Mesendoderm (in vitro differentiated cells): Measurements from ENCODE around the gene CCDC192.
"Not testable (repeated sequence)": the region's sequence is repeated elsewhere in the genome, so short reads cannot be mapped to it uniquely, and the experiment has no call there.

ENCODE experiments used
- DNase-seq: peaks from one replicate; pipeline ENCODE4 v3.0.0; 2013
- H2AK5ac ChIP-seq: 2 replicates; pipeline ENCODE4 v1.6.1; 2013; ENCODE audit warnings: low read length, inconsistent platforms
- H2BK120ac ChIP-seq: 2 replicates; pipeline ENCODE4 v1.6.1; 2013; ENCODE audit warnings: low read depth, mild to moderate bottlenecking, low read length, moderate library complexity, mixed read lengths
- H2BK15ac ChIP-seq: replicated peaks from 2 replicates; pipeline ENCODE4 v1.6.1; 2013; ENCODE audit warnings: low read depth, mild to moderate bottlenecking, moderate library complexity
- H2BK5ac ChIP-seq: 2 replicates; pipeline ENCODE4 v1.6.1; 2013; ENCODE audit warnings: low read length, inconsistent platforms
- H3K18ac ChIP-seq: 2 replicates; pipeline ENCODE4 v1.6.1; 2013; ENCODE audit warnings: mild to moderate bottlenecking, low read length, mixed read lengths
- H3K23ac ChIP-seq: one replicate; pipeline ENCODE4 v1.6.1; 2013; ENCODE audit warnings: low read length
- H3K27ac ChIP-seq: 2 replicates; pipeline ENCODE4 v1.5.1; 2013; ENCODE audit warnings: low read depth, mild to moderate bottlenecking, inconsistent platforms, low read length, moderate library complexity
- H3K27me3 ChIP-seq: 2 replicates; pipeline ENCODE4 v1.6.1; 2013; ENCODE audit warnings: low read length, control low read depth, mild to moderate bottlenecking, inconsistent platforms; ENCODE audit not compliant: insufficient read depth, poor library complexity
- H3K36me3 ChIP-seq: 2 replicates; pipeline ENCODE4 v1.6.1; 2013; ENCODE audit warnings: low read length, inconsistent platforms; ENCODE audit not compliant: control insufficient read depth, insufficient read depth
- H3K4ac ChIP-seq: one replicate; pipeline ENCODE4 v1.6.1; 2013; ENCODE audit warnings: low read depth, mild to moderate bottlenecking, low read length, moderate library complexity
- H3K4me1 ChIP-seq: 2 replicates; pipeline ENCODE4 v1.6.1; 2013; ENCODE audit warnings: low read depth, low read length, inconsistent platforms; ENCODE audit not compliant: control insufficient read depth
- H3K4me2 ChIP-seq: 2 replicates; pipeline ENCODE4 v1.6.1; 2013; ENCODE audit warnings: low read length
- H3K4me3 ChIP-seq: 2 replicates; pipeline ENCODE4 v1.5.1; 2013; ENCODE audit warnings: mild to moderate bottlenecking, low read length
- H3K56ac ChIP-seq: one replicate; pipeline ENCODE4 v1.6.1; 2013; ENCODE audit warnings: low read length
- H3K79me1 ChIP-seq: 2 replicates; pipeline ENCODE4 v1.6.1; 2013; ENCODE audit warnings: low read length, inconsistent platforms
- H3K79me2 ChIP-seq: 2 replicates; pipeline ENCODE4 v1.6.1; 2013; ENCODE audit warnings: mild to moderate bottlenecking, low read length; ENCODE audit not compliant: control insufficient read depth, insufficient read depth
- H3K9ac ChIP-seq: 2 replicates; pipeline ENCODE4 v1.6.1; 2013; ENCODE audit warnings: low read length, inconsistent platforms
- H4K5ac ChIP-seq: one replicate; pipeline ENCODE4 v1.6.1; 2013; ENCODE audit warnings: low read length
- H4K8ac ChIP-seq: one replicate; pipeline ENCODE4 v1.6.1; 2013; ENCODE audit warnings: low read depth, mild to moderate bottlenecking, control low read depth, low read length, moderate library complexity
- WGBS: extraction: QIAGEN DNeasy Blood & Tissue Kit; methylation state at CpG from one replicate; pipeline ENCODE4 v1.1.7; 2013; ENCODE audit warnings: low lambda C conversion rate, missing lambda C conversion rate; ENCODE audit not compliant: insufficient coverage; ENCODE audit errors: extremely low coverage; 5-methylcytosine and 5-hydroxymethylcytosine counted together

CCDC192 gene

GRCh38 chr5:127741412-127741811, 38.2 kb downstream of the CCDC192 start:
- H3K27ac ChIP-seq: no peak overlapping the region
- H3K56ac ChIP-seq: no peak overlapping the region
- H3K9ac ChIP-seq: no peak overlapping the region
- no peak overlapping the region for H3K23ac ChIP-seq
- H2AK5ac ChIP-seq: no peak overlapping the region
- H4K8ac ChIP-seq: no peak overlapping the region
- no peaks in the 10 kb centered on the region for H3K4me1 ChIP-seq
- no peak overlapping the region for H2BK5ac ChIP-seq
- H3K18ac ChIP-seq: no peak overlapping the region
- H3K4me2 ChIP-seq: no peak overlapping the region
- H3K27me3 ChIP-seq: no peaks in the 10 kb centered on the region
- H3K4ac ChIP-seq: no peak overlapping the region
- no peak for DNase-seq
- H3K79me1 ChIP-seq: no peaks in the 10 kb centered on the region
- H2BK120ac ChIP-seq: no peak overlapping the region
- no peak overlapping the region for H2BK15ac ChIP-seq
- H4K5ac ChIP-seq: no peak overlapping the region
- H3K36me3 ChIP-seq: no peaks in the 10 kb centered on the region
- no peaks in the 10 kb centered on the region for H3K79me2 ChIP-seq
- no peak overlapping the region for H3K4me3 ChIP-seq

GRCh38 chr5:127744241-127744640, 41.0 kb downstream of the CCDC192 start:
- no peaks in the 10 kb centered on the region for H3K36me3 ChIP-seq
- H2AK5ac ChIP-seq: no peak overlapping the region
- no peak overlapping the region for H3K27ac ChIP-seq

GRCh38 chr5:127746756-127747155, 43.6 kb downstream of the CCDC192 start:
- Histone ChIP-seq H3K56ac (no peak overlapping the region), H3K27me3 (no peaks in the 10 kb centered on the region), H3K23ac (no peak overlapping the region), H2BK15ac (no peak overlapping the region), H2BK5ac (no peak overlapping the region), H3K27ac (no peak overlapping the region), H3K4me1 (no peaks in the 10 kb centered on the region), H3K79me2 (no peaks in the 10 kb centered on the region), H2BK120ac (no peak overlapping the region), H2AK5ac (no peak overlapping the region), H3K4ac (no peak overlapping the region), H3K36me3 (no peaks in the 10 kb centered on the region), H3K79me1 (no peaks in the 10 kb centered on the region), H3K18ac (no peak overlapping the region), H3K4me2 (no peak overlapping the region), H4K8ac (no peak overlapping the region), H3K9ac (no peak overlapping the region), H4K5ac (no peak overlapping the region), H3K4me3 (no peak overlapping the region)
- no peak for DNase-seq
- WGBS: no CpG with 5 or more reads among the region's 1 CpG

More at GRCh38 chr5:127744241-127744640, 41.0 kb downstream of the CCDC192 start:
- Histone ChIP-seq H3K4me3 (no peak overlapping the region), H2BK15ac (no peak overlapping the region), H3K79me2 (no peaks in the 10 kb centered on the region), H3K4me1 (no peaks in the 10 kb centered on the region), H3K18ac (no peak overlapping the region), H3K4ac (no peak overlapping the region), H3K23ac (no peak overlapping the region), H3K79me1 (no peaks in the 10 kb centered on the region), H4K8ac (no peak overlapping the region), H3K9ac (no peak overlapping the region), H2BK5ac (no peak overlapping the region), H4K5ac (no peak overlapping the region), H3K4me2 (no peak overlapping the region), H3K56ac (no peak overlapping the region), H2BK120ac (no peak overlapping the region), H3K27me3 (no peaks in the 10 kb centered on the region)
- DNase-seq: no peak

GRCh38 chr5:127752503-127753265, 49.5 kb downstream of the CCDC192 start:
- WGBS: no CpG with 5 or more reads among the region's 32 CpGs
- H3K79me2 ChIP-seq, H3K4me2 ChIP-seq, H3K27ac ChIP-seq, H2AK5ac ChIP-seq, H2BK5ac ChIP-seq, H3K27me3 ChIP-seq, H3K18ac ChIP-seq, H3K4me3 ChIP-seq, H4K8ac ChIP-seq, H3K56ac ChIP-seq, H3K79me1 ChIP-seq, H4K5ac ChIP-seq, H3K23ac ChIP-seq, H3K9ac ChIP-seq, H2BK15ac ChIP-seq, DNase-seq, H3K36me3 ChIP-seq, H2BK120ac ChIP-seq, H3K4me1 ChIP-seq, H3K4ac ChIP-seq: not testable (repeated sequence)

- H3K27me3 ChIP-seq: no peaks in the 10 kb centered on the region
- no peak overlapping the region for H3K4me2 ChIP-seq
- no peak overlapping the region for H3K18ac ChIP-seq
- no CpG with 5 or more reads among the region's 4 CpGs for WGBS
- H3K36me3 ChIP-seq: no peaks in the 10 kb centered on the region
- H3K27ac ChIP-seq: no peak overlapping the region
- no peak overlapping the region for H3K56ac ChIP-seq
- H4K5ac ChIP-seq: no peak overlapping the region
- H3K9ac ChIP-seq: no peak overlapping the region
- no peak overlapping the region for H2BK5ac ChIP-seq
- no peak overlapping the region for H2BK15ac ChIP-seq
- H3K4ac ChIP-seq: no peak overlapping the region
- no peak overlapping the region for H4K8ac ChIP-seq
- no peaks in the 10 kb centered on the region for H3K4me1 ChIP-seq
- DNase-seq: no peak
- H3K4me3 ChIP-seq: no peak overlapping the region
- no peak overlapping the region for H2BK120ac ChIP-seq
- no peaks in the 10 kb centered on the region for H3K79me2 ChIP-seq
- no peak overlapping the region for H3K23ac ChIP-seq
- no peaks in the 10 kb centered on the region for H3K79me1 ChIP-seq
- no peak overlapping the region for H2AK5ac ChIP-seq
These were observed 51.1 kb downstream of the CCDC192 start for GRCh38 chr5:127754259-127754658.

- Histone ChIP-seq H4K5ac (no peak overlapping the region), H3K4me1 (no peaks in the 10 kb centered on the region), H2AK5ac (no peak overlapping the region), H3K79me2 (no peaks in the 10 kb centered on the region), H3K4ac (no peak overlapping the region), H3K4me2 (no peak overlapping the region), H3K4me3 (no peak overlapping the region), H3K36me3 (no peaks in the 10 kb centered on the region), H3K18ac (no peak overlapping the region), H3K56ac (no peak overlapping the region), H2BK120ac (no peak overlapping the region), H4K8ac (no peak overlapping the region), H3K79me1 (no peaks in the 10 kb centered on the region), H2BK5ac (no peak overlapping the region), H3K27ac (no peak overlapping the region), H3K9ac (no peak overlapping the region), H2BK15ac (no peak overlapping the region), H3K23ac (no peak overlapping the region), H3K27me3 (no peaks in the 10 kb centered on the region)
- DNase-seq: no peak
- no CpG with 5 or more reads among the region's 2 CpGs for whole genome bisulfite sequencing
These were observed 51.5 kb downstream of the CCDC192 start for GRCh38 chr5:127754706-127755105.
